ENCODE data around the gene IL18BP. TPM values are rescaled to one million over a fixed set of nuclear protein-coding genes. Genes with fewer than 3 reads are reported as not detected.

IL18BP gene
- total RNA-seq, 1 donor from 2014 or later = 19.8 TPM

DNA sequence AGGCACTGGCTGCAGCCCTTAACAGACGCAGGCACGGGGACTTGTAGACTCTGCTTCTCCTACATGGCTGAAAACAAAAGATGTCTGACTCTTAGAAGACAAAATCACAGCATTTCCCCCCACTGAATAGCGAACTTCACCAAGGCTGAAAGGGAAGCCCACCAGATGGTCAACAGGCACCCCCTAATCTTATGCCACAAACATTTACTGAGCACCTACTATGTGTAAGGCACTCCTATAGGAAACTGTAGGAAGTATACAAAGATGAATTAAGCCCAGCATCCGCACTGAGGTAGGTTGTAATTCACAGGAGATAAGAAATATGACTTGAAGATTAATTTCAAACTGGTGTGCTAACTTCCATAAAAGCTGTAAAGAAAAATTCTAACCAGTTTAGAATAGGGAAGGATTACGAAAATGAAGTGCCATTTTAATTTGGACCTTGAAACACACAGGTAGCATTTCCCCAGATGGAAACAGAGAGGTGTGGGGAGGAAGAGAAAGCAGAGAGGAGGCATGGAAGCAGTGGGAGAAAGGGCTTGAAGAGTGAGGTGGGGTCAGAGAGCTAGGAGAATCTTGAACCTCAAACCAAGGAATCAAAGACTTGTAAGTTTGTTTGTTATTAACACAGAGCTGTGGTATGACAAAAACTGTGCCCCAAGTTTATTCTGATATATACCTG lies 43.5 kb downstream of the IL18BP start:
- Mint-ChIP-seq H3K36me3 (ENCODE audit: insufficient read depth) (peaks cover 2% of the 10 kb centered on the region), H3K4me3 (ENCODE audit: low read depth) (no peak overlapping the region), H3K9me3 (ENCODE audit: low read depth) (no peaks in the 10 kb centered on the region), H3K27me3 (no peaks in the 10 kb centered on the region), H3K4me1 (ENCODE audit: low read depth) (peaks cover 6% of the 10 kb centered on the region), H3K27ac (no peak overlapping the region)
- no peak for DNase-seq (ENCODE audit: low spot score, unreplicated experiment)
- TF ChIP-seq, protein P1, sequence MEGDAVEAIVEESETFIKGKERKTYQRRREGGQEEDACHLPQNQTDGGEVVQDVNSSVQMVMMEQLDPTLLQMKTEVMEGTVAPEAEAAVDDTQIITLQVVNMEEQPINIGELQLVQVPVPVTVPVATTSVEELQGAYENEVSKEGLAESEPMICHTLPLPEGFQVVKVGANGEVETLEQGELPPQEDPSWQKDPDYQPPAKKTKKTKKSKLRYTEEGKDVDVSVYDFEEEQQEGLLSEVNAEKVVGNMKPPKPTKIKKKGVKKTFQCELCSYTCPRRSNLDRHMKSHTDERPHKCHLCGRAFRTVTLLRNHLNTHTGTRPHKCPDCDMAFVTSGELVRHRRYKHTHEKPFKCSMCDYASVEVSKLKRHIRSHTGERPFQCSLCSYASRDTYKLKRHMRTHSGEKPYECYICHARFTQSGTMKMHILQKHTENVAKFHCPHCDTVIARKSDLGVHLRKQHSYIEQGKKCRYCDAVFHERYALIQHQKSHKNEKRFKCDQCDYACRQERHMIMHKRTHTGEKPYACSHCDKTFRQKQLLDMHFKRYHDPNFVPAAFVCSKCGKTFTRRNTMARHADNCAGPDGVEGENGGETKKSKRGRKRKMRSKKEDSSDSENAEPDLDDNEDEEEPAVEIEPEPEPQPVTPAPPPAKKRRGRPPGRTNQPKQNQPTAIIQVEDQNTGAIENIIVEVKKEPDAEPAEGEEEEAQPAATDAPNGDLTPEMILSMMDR (IDR thresholded peaks at IDR 0.05; ENCODE audit: unreplicated experiment) = no peak

DNA sequence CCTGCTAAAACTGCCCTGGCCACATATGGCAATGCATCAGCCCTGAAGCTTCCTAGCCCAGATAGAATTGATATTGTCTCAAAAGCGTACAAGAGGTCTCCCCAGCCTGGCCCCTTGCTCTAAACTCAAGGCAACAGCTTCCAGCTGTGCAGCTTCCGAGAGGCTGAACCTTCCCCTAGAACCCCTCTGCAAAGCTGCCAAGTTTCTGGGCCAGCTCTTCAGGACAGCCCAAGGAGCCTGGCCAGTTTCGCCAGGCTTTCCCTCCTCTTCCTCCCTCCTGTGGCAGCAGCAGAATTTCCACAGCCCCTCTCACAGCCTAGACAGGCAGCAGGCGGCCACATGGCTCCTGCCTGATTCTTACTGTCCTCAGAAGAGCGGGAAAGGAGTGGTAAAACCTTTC lies 47.1 kb downstream of the IL18BP start:
- H3K36me3 Mint-ChIP-seq (ENCODE audit: insufficient read depth) = peaks cover 2% of the 10 kb centered on the region
- H3K9me3 Mint-ChIP-seq (ENCODE audit: low read depth) = no peaks in the 10 kb centered on the region
- TF ChIP-seq, protein P1 (IDR thresholded peaks at IDR 0.05; ENCODE audit: unreplicated experiment) = no peak
- DNase-seq (ENCODE audit: low spot score, unreplicated experiment) = no peak
- H3K27me3 Mint-ChIP-seq = no peaks in the 10 kb centered on the region
- no peak overlapping the region for H3K4me3 Mint-ChIP-seq (ENCODE audit: low read depth)
- H3K4me1 Mint-ChIP-seq (ENCODE audit: low read depth) = peaks cover 24% of the 10 kb centered on the region
- no peak overlapping the region for H3K27ac Mint-ChIP-seq

DNA sequence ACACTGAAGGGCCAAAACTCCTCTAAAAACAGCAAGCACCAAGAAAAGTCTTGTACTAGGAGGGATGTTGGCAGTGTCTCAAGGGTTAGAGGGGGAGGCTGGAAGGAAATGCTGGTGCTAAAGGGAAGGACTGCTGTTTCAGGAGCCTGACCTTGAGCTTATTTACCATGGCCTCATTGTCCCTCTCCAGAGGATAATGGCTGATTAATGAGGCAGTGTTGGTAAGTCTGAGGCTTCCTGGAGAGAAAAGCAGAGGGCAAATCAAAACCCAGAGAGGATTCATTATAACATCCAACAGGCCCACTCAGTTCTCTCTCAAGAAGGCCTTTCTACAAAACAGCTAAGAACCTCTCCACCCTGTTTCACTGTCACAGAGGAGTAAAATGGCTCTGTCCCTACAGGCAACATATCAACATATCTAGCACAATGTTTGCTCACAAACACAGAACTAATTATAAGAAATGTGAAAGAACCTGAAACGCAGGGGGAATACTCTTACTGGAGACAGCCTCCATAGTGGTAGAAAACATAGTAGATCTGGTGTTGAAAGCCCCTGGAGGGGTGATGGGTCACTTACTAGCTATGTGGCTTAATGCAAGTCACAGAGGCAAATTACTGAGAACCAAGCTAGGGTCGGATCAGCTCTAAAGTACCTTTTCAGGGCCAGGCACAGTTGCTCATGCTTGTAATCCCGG lies 50.2 kb downstream of the IL18BP start:
- no peak for DNase-seq (ENCODE audit: low spot score, unreplicated experiment)
- peaks cover 2% of the 10 kb centered on the region for H3K36me3 Mint-ChIP-seq (ENCODE audit: insufficient read depth)
- no peaks in the 10 kb centered on the region for H3K9me3 Mint-ChIP-seq (ENCODE audit: low read depth)
- peak overlapping the region; percentile 96 for H3K27ac Mint-ChIP-seq
- H3K4me3 Mint-ChIP-seq (ENCODE audit: low read depth) = no peak overlapping the region
- H3K27me3 Mint-ChIP-seq = no peaks in the 10 kb centered on the region
- TF ChIP-seq, protein P1 (IDR thresholded peaks at IDR 0.05; ENCODE audit: unreplicated experiment) = no peak
- peaks cover 22% of the 10 kb centered on the region for H3K4me1 Mint-ChIP-seq (ENCODE audit: low read depth)

Other genes with a start within 250 kb of the IL18BP start
- not detected in 2 replicates for gene DEFB108B, start 165.7 kb upstream of the IL18BP start, total RNA-seq
- not detected in 2 replicates for gene DEFB131B, start 120.5 kb upstream of the IL18BP start, total RNA-seq
- 12.3 and 13.9 TPM in 2 replicates for gene XNDC1N, start 70.3 kb upstream of the IL18BP start, total RNA-seq
- 50.1 and 59.6 TPM in 2 replicates for gene RNF121, start 69.9 kb upstream of the IL18BP start, total RNA-seq
- 238 and 255 TPM in 2 replicates for gene NUMA1, start 81.6 kb downstream of the IL18BP start, total RNA-seq
- gene LRRC51, start 81.9 kb downstream of the IL18BP start, total RNA-seq = 12.4 and 14.9 TPM in 2 replicates
- 84.9 and 85.4 TPM in 2 replicates for gene LAMTOR1, start 104.4 kb downstream of the IL18BP start, total RNA-seq
- gene TOMT, start 107.0 kb downstream of the IL18BP start, total RNA-seq = not detected in 2 replicates
- 56.1 and 61.3 TPM in 2 replicates for gene ANAPC15, start 113.8 kb downstream of the IL18BP start, total RNA-seq
- 0.98 TPM in 1 of 2 replicates, not detected in the other for gene FOLR3, start 136.8 kb downstream of the IL18BP start, total RNA-seq
- gene FOLR1, start 193.2 kb downstream of the IL18BP start, total RNA-seq = 5.6 and 6.4 TPM in 2 replicates
- not detected in 2 replicates for gene FOLR2, start 217.9 kb downstream of the IL18BP start, total RNA-seq
- gene INPPL1, start 225.9 kb downstream of the IL18BP start, total RNA-seq = 389 and 394 TPM in 2 replicates
- gene PHOX2A, start 245.3 kb downstream of the IL18BP start, total RNA-seq = not detected in 2 replicates

All from progenitor cell of endocrine pancreas (in vitro differentiated cells).